OCI-LY3 (cell line): ENCODE results near the gene HYAL3.

Source experiments
- CTCF ChIP-seq: fragments of 200-600, 300-600 bp; sonication (generic); IDR thresholded peaks from 2 replicates; pipeline ENCODE4 v1.5.1; 2014; ENCODE audit warnings: antibody characterized with exemption, low read length, low read depth
- EZH2phosphoT487 ChIP-seq: fragments of 200-600 bp; shearing (Covaris generic); IDR thresholded peaks from 2 replicates; pipeline ENCODE4 v1.6.1; 2018; ENCODE audit warnings: antibody characterized with exemption, mixed run types, low read depth

GRCh38 chr3:50245831-50246516 lies 53.2 kb downstream of the HYAL3 start:
- TF ChIP-seq CTCF: peak; percentile 99
- no peak for TF ChIP-seq EZH2phosphoT487
